Measurements from ENCODE around the gene DISP3.

The DISP3 gene

GRCh38 chr1:11496551-11497080, 17.7 kb downstream of the DISP3 start:
- TF ChIP-seq, protein P1, sequence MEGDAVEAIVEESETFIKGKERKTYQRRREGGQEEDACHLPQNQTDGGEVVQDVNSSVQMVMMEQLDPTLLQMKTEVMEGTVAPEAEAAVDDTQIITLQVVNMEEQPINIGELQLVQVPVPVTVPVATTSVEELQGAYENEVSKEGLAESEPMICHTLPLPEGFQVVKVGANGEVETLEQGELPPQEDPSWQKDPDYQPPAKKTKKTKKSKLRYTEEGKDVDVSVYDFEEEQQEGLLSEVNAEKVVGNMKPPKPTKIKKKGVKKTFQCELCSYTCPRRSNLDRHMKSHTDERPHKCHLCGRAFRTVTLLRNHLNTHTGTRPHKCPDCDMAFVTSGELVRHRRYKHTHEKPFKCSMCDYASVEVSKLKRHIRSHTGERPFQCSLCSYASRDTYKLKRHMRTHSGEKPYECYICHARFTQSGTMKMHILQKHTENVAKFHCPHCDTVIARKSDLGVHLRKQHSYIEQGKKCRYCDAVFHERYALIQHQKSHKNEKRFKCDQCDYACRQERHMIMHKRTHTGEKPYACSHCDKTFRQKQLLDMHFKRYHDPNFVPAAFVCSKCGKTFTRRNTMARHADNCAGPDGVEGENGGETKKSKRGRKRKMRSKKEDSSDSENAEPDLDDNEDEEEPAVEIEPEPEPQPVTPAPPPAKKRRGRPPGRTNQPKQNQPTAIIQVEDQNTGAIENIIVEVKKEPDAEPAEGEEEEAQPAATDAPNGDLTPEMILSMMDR (conservative IDR thresholded peaks at IDR 0.05) = no peak
- H3K27ac ChIP-seq = no peak overlapping the region

GRCh38 chr1:11498956-11499594, 20.1 kb downstream of the DISP3 start:
- no peak overlapping the region for H3K27ac ChIP-seq
- TF ChIP-seq, protein P1 (conservative IDR thresholded peaks at IDR 0.05) = no peak

GRCh38 chr1:11499601-11500331, 20.8 kb downstream of the DISP3 start:
- no peak overlapping the region for H3K27ac ChIP-seq
- TF ChIP-seq, protein P1 (conservative IDR thresholded peaks at IDR 0.05) = no peak

- H3K27ac ChIP-seq = no peak overlapping the region
- TF ChIP-seq, protein P1 (conservative IDR thresholded peaks at IDR 0.05) = no peak
These were observed 21.9 kb downstream of the DISP3 start for GRCh38 chr1:11500881-11501280.

DNA sequence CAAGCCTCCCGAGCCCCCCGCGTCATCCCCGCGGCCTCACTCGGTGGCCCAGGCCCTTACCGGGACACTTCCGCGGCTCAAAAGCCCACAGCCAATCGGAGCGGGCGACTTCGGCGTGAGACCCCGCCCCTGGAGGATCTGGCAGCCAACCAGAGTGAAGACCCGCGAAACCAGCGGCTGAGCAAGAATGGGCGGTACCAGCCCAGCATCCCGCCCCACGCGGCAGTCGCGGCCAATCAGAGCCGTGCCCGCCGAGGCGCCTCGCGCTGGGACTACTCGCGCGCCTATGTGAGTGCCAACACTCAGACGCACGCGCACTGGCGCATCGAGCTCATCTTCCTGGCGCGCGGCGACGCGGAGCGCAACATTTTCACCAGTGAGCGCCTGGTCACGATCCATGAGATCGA, 22.5 kb downstream of the DISP3 start:
- TF ChIP-seq, protein P1 (conservative IDR thresholded peaks at IDR 0.05) = no peak

GRCh38 chr1:11501906-11502485, 23.0 kb downstream of the DISP3 start:
- H3K27ac ChIP-seq = no peak overlapping the region
- TF ChIP-seq, protein P1 (conservative IDR thresholded peaks at IDR 0.05) = no peak

More for the DNA sequence above, 22.5 kb downstream of the DISP3 start:
- H3K27ac ChIP-seq = no peak overlapping the region

DNA sequence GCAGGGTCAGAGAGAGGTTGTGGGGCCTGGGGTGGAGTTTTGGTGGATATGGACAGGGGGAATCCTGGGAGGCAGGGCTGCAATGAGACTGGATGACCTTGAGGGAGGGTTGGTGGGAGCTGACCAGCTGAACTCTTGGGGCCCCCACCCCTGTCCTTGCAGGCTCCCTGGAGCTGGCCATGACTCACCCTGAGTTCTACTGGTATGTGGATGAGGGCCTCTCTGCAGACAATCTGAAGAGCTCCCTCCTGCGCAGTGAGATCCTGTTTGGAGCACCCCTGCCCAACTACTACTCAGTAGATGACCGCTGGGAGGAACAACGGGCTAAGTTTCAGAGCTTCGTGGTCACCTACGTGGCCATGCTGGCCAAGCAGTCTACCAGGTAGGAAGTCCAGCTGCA, 23.6 kb downstream of the DISP3 start:
- H3K27ac ChIP-seq = no peak overlapping the region
- TF ChIP-seq, protein P1 (conservative IDR thresholded peaks at IDR 0.05) = no peak
